DMS114 treated with DMSO at 0.1 percent for 48 hours (cell line): ENCODE results near the gene TSPAN33.

Experiments used
- DNase-seq: peaks from one replicate; lab custom pipeline; 2025; ENCODE audit not compliant: unreplicated experiment; lab: John Stamatoyannopoulos, UW

Gene TSPAN33

GRCh38 chr7:129136887-129137642 lies 7.4 kb upstream of the TSPAN33 start:
- no peak for DNase-seq

- no peak for DNase-seq
Measured at GRCh38 chr7:129143724-129144094, 798 bp upstream of the TSPAN33 start.

- DNase-seq = no peak
Measured at GRCh38 chr7:129144834-129145668, 544 bp downstream of the TSPAN33 start.

- DNase-seq = no peak
Measured at GRCh38 chr7:129146237-129146979, 1.9 kb downstream of the TSPAN33 start.

GRCh38 chr7:129147731-129148130 lies 3.2 kb downstream of the TSPAN33 start:
- no peak for DNase-seq

- no peak for DNase-seq
Measured at GRCh38 chr7:129149511-129149910, 5.0 kb downstream of the TSPAN33 start.

- no peak for DNase-seq
Measured at GRCh38 chr7:129150199-129150996, 5.9 kb downstream of the TSPAN33 start.

- no peak for DNase-seq
Measured at GRCh38 chr7:129157651-129158050, 13.1 kb downstream of the TSPAN33 start.

- DNase-seq = no peak
Measured at GRCh38 chr7:129159539-129159938, 15.0 kb downstream of the TSPAN33 start.

GRCh38 chr7:129160161-129160905 lies 15.8 kb downstream of the TSPAN33 start:
- DNase-seq = no peak

- no peak for DNase-seq
Measured at GRCh38 chr7:129161524-129162225, 17.2 kb downstream of the TSPAN33 start.

- no peak for DNase-seq
Measured at GRCh38 chr7:129162732-129163131, 18.2 kb downstream of the TSPAN33 start.

- DNase-seq = peak; percentile 59
Measured at GRCh38 chr7:129163875-129164544, 19.5 kb downstream of the TSPAN33 start.

- DNase-seq = no peak
Measured at GRCh38 chr7:129166745-129167144, 22.2 kb downstream of the TSPAN33 start.

- DNase-seq = no peak
Measured at GRCh38 chr7:129167817-129168216, 23.3 kb downstream of the TSPAN33 start.

- DNase-seq = no peak
Measured at GRCh38 chr7:129168231-129169021, 23.9 kb downstream of the TSPAN33 start.

GRCh38 chr7:129169171-129169671 lies 24.7 kb downstream of the TSPAN33 start:
- no peak for DNase-seq
